Stimulated activated CD8-positive, alpha-beta memory T cell treated with anti-CD3 and anti-CD28 coated beads, Interleukin-15, amount 100 ng/mL, for 4 hours (primary cell): ENCODE measurements around the gene ARID4B.

ENCODE experiments used
- DNase-seq, 2 donors: peaks; one replicate each; pipeline ENCODE4 v3.0.0-alpha.2; 2020; ENCODE audit warnings: low read depth in 2 of 2

The ARID4B gene

GRCh38 chr1:235127203-235127602 lies 200.8 kb downstream of the ARID4B start:
- DNase-seq: no peak

DNA sequence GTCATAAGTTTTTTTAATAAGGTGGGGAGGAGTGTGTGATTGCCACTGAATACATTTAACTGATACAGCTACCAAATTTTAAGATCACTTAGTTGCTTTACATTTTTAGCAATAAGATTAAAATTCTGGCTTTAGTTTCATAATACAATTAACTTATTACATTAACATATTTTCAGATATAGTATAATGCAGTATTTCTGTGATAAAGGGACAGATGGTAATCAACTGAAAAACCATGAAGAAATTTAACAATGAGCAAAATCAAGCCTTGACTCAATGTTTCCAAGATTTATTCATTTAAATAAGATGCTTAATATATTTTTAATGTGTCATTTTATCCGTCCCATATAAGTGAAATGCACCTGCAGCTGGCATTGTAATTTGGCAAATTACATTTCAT lies 203.3 kb downstream of the ARID4B start:
- no peak for DNase-seq

GRCh38 chr1:235124111-235124510 lies 203.9 kb downstream of the ARID4B start:
- no peak for DNase-seq

- no peak for DNase-seq
These were observed 205.6 kb downstream of the ARID4B start for GRCh38 chr1:235122348-235122747.
